GM08714 (cell line): Measurements from ENCODE around the gene MAP3K5.

Experiments used
- H3K4me3 ChIP-seq: fragments of 200-500 bp; sonication (Bioruptor generic); 2 replicates; pipeline ENCODE4 v1.5.1; 2014; ENCODE audit warnings: mild to moderate bottlenecking, low read length, inconsistent platforms
- ZNF274 ChIP-seq: IDR thresholded peaks from 2 replicates; pipeline ENCODE4 v1.6.1; 2012; ENCODE audit warnings: mild to moderate bottlenecking, low read depth, low read length

MAP3K5 gene

DNA sequence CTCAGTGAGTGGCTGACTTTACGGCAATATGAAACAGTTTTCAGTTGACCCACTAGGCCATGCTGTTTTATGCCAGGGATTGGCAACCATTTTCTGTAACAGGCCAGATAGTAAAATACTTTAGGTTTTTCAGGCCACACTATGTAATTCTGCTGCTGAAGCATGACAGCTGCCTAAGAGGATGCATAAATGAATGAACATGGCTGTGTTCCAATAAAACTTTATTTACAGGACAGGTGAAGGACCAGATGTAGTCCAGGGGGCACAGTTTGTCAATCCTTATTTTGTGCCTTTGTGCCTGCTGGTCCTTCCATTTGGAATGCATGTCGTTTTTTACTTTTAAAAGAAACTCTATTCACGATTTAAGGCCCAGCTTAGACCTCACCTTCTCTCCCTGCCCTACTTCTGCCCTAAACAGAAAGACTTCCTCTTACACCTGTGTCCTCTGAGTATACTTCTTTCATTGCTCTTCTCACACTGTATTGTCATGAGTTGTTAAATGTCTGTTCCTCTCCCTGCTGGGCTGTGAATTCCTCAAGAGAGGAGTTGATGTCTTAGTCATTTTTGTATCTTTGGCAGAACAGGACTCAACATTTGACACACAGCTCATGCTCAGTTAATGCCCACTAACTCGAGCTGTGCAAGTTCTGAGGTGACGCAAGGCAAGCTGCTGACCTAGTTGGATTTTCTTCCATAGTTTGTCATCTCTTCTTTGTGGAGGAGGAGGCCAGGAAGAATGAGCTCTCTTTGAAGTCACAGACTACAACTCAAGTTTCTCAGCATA is 152.0 kb downstream of the MAP3K5 start:
- TF ChIP-seq ZNF274: no peak
- H3K4me3 ChIP-seq: no peak overlapping the region

DNA sequence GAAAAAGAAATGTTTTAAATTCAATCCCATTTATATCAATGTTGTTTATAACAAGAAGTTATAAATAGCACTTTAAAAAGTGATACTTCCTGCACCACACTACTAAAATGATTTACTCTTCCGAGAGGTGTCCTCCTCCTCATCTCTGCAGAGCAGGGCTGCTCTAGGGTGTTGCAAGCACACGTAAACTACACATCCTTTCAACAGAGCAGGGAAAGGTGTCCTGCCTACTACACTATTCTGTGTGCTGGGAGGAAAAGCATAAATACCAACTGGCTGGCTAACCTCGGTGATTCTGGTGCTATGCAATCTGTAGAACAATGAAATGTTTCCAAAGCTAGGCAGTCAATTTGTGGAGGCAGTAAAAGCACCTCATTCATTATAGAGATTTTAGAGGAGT is 152.6 kb downstream of the MAP3K5 start:
- H3K4me3 ChIP-seq: no peak overlapping the region
- no peak for TF ChIP-seq ZNF274

DNA sequence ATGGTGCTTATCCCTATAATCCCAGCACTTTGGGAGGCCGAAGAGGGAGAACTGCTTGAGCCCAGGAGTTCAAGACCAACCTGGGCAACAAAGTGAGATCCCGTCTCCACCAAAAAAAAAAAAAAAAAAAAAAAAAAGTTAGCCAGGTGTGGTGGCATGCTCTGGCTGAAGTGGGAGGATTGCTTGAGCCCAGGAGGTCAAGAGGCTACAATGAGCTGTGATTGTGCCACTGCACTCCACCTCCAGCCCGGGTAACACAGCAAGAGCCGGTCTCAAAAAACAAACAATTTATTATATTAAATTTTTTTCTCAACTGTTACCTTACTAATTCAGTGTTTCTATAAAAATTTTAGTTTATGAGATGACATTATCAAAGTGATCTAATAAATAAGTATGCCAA is 156.7 kb downstream of the MAP3K5 start:
- TF ChIP-seq ZNF274: no peak
- no peak overlapping the region for H3K4me3 ChIP-seq

DNA sequence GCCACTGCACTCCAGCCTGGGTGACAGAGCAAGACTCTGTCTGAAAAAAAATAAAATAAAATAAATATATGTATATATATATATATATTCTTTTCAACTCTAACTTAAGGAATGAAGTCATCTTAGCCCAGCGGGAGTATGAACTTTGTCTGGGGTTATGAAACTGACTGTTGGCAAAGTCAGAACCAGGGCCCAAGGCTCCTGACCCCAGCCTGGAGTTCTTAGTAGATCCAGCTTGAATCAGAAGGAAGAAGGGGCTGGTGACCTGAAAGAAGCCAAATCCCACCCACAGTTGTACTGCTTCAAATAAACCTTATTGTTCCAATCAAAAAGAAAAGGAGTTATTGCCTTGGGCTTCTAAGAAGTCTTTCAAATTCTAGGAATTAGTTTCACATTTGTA is 158.9 kb downstream of the MAP3K5 start:
- H3K4me3 ChIP-seq: no peak overlapping the region
- no peak for TF ChIP-seq ZNF274

DNA sequence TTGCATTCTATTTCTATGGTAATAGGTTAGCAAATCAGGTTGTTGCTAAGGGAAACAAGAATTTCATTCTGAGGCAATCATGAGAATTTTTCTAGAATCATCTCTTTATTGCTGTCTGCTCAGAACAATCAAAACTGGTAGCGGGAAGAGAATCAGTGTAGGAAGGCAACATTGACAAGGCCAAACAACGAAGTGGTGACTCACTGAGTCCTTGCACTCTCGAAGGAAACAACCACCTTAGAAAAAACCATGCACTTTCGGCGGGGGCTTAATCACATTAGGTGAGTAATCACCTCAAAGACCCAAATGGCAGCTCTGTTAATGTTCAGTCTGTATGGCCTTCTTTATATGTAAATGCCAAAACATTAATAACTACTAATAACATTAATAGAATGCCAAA is 163.3 kb downstream of the MAP3K5 start:
- no peak for TF ChIP-seq ZNF274
- no peak overlapping the region for H3K4me3 ChIP-seq

DNA sequence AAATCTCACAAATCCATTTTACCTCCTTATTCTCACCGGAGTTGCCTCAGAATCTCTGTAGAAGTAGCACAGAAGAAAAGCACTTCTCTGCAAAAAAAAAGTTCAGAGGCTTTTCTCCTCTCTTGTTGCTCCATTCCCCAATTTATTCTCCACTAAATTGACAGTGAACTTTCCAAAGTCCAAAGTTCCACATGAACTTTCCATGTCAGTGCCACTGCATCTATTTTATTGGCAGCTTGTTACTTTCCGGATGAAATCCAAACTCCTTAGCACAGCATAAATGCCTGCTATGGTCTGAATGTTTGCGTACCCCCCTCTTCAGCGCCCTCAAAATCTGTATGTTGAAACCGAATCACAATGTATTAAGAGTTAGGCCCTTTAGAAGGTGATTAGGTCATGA is 165.1 kb downstream of the MAP3K5 start:
- TF ChIP-seq ZNF274: no peak
- no peak overlapping the region for H3K4me3 ChIP-seq

DNA sequence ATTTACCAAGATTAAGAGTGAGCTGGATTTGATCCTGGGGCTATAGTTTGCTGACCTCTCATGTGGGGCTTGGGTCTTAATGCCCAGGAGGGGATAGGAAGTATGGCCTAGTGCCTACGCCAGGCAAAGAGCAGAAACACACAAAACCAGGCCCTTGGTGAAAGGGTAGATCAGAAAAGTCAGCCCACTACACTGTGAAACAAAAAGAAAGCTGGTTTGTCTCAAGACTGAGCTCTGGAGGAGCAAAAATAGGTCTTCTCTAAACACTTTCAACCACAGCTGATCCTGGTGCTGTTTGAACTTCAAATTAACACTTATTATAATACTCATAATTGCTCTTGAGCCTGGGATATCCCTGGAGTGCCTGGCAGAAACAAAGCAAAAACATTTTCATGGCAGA is 167.0 kb downstream of the MAP3K5 start:
- no peak for TF ChIP-seq ZNF274
- H3K4me3 ChIP-seq: no peak overlapping the region

DNA sequence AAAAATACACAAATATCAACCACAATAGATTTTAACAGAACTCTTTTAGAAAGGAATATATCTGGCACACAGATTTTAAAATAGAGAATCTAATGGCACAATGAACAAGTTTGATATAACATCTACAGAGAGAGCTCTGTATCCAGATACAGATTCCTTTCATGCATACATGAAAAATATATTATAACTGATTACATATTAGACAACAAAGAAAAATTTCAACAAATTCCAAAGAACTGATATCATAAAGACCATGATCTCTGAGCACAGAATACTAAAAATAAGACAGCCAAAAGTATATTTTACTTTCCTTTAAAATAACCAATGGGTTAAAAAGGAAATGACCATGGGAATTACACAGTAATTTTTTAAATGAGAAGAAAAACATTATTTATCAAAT is 167.9 kb downstream of the MAP3K5 start:
- TF ChIP-seq ZNF274: no peak
- H3K4me3 ChIP-seq: no peak overlapping the region

DNA sequence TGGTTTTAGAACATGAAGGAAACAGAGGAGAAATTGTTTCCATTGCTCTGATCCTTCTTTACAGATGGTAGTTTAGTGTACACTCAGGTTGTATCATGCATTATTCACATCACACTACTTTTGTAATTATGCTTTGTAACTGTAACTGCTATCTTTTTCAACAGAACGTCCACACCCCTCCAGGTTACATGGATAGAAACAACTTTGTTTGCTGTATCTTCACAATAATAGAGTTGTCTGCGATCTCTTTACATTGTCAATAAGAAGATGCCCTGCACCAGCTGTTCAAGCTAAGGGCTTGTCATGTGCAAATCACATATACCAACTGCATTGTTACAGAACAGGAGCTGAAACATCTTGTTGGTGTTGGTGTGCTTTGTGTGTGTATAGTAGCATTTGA is 174.2 kb downstream of the MAP3K5 start:
- no peak overlapping the region for H3K4me3 ChIP-seq
- TF ChIP-seq ZNF274: no peak

DNA sequence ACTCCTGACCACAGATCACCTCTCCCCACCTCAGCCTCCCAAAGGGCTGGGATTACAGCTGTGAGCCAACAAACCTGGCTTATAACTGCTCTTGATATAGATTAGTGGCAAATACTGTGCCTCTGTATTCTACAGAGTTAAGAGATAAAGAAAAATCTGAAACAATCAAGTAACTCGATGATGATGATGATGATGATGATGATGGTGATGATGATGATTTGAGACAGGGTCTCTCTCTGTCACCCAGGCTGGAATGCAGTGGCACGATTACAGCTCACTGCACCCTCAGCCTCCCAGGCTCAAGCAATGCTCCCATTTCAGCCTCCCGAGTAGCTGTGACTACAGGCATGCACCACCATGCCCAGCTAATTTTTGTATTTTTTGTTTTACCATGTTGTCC is 175.8 kb downstream of the MAP3K5 start:
- H3K4me3 ChIP-seq: no peak overlapping the region
- no peak for TF ChIP-seq ZNF274

DNA sequence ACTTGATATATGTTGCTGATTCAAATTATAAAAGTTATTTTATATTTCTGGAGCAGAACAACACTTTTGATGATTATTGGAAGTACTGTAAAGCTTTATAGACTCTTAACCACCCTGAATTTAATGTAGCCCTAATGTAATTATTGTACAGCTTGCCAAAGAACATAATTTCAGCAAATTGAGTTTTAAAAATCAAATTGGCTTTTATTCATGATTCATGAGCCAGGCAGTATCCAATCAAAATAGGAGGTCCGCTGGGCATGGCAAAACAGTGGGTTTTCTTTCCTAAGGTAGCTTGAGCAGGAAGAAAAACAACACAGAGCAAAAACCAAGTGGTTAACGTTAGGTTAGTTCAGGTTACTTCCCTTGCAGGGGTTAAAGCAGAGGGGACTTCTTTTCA is 177.3 kb downstream of the MAP3K5 start:
- TF ChIP-seq ZNF274: no peak
- no peak overlapping the region for H3K4me3 ChIP-seq

DNA sequence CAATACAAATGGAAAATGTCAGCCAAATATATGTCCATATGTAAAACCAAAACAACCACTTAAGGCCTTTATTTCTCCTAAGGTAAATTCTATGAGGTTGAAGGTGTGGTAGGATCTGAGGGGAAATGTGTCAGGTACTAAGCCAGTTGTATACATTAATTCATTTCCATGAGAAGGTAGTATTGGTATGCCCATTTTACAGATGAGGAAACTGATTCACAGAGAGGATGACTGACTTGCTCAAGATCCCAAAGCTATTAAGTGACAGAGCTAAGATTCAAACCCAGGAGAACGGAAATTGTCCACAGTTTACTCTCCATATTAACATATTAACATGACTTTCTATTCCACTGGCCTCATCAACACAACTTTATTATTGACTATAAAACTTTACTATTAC is 177.9 kb downstream of the MAP3K5 start:
- no peak for TF ChIP-seq ZNF274

DNA sequence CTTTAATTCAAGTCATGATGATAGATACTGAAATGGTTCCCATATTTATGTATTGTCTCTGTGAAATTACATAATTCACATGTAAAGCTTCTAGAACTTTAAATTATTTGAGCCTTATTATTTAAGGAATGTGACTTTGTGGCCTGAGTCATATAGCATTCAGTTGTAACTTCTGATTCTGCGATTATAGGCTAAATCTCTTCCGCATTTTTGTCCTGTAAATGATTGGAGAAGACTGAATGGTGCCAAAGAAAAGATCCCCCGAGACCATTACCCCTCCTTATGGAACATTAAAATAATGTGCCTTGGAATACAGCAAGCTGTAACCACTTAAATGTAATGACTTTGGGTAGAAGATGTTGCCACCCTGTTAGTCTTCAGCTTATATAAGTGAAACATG is 178.8 kb downstream of the MAP3K5 start:
- no peak for TF ChIP-seq ZNF274
- H3K4me3 ChIP-seq: no peak overlapping the region

More for the DNA sequence above, 177.9 kb downstream of the MAP3K5 start:
- H3K4me3 ChIP-seq: no peak overlapping the region

DNA sequence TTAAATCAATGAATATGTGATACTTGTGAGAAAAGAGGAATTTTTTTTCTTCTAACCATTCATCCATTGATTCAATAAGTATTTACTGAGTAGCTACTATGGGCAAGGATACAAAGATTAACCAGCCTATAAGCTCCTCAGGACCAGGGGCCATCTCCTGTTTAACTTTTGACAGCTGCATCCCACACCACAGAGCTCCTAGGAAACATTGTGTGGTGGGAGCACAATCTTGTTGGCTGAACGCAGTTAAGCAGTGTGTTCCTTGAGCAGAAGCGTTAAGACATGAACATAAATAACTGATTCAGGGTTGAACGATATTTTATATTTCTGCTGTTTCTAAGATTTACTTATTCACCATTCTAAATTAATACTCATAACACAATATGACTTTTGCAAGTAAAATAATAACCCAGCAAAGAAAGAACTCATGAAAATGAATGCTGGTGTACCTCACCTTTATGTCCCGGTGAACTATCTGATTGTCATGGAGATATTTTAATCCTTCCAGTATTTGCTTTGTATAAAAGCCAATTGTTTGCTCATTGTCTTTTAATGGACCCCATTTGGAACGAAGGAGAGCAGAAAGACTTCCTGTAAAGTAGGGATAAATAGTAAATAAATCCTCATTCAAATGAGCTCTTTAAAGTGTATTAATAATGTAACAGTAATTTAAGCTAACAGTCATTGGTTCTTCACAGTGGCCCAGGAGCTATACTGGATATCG is 179.4 kb downstream of the MAP3K5 start:
- no peak for TF ChIP-seq ZNF274
- no peak overlapping the region for H3K4me3 ChIP-seq

DNA sequence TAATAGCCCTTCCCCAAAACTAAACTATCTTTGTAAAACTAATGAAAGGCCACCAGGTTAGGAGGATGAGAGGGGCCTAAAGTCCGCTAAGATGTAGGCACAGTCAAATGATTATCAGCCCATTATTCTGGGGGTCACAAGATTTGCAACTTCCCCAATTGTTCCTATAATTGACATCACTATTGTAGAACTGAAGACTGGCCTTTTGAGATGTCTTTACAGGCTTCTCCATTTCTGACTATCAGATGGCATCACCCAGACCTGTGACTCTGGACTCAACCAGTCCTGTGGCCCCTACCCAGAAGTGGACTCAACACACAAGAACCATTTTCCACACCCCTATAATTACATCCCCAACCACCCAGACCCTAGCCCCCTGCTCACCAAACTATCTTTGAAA is 180.5 kb downstream of the MAP3K5 start:
- TF ChIP-seq ZNF274: no peak
- H3K4me3 ChIP-seq: no peak overlapping the region
